Liver (tissue), 9 donors: ENCODE data around the gene LTA4H. TPM values are rescaled to one million over a fixed set of nuclear protein-coding genes. Genes with fewer than 3 reads are reported as not detected.
A peak's percentile ranks its signal among the peaks of the same experiment; 100 is the strongest.
"Not testable (repeated sequence)": the region's sequence is repeated elsewhere in the genome, so short reads cannot be mapped to it uniquely, and the experiment has no call there.

Source experiments
- DNase-seq: peaks from one replicate; pipeline ENCODE4 v3.0.0-alpha.2; 2017; ENCODE audit warnings: low spot score
- H3K27ac ChIP-seq, 2 donors: one replicate each; pipeline ENCODE4 v1.7.0; 2013; ENCODE audit warnings: inconsistent platforms in 2 of 2, low read length in 2 of 2, control low read depth in 1 of 2, low read depth in 1 of 2, mild to moderate bottlenecking in 1 of 2
- H3K27me3 ChIP-seq, 4 donors: one replicate each; pipeline versions ENCODE4 v1.6.1 to v1.7.0; 2013; ENCODE audit warnings: low read length in 3 of 4, inconsistent platforms in 1 of 4, mild to moderate bottlenecking in 1 of 4, moderate library complexity in 1 of 4; ENCODE audit not compliant: control insufficient read depth in 4 of 4, insufficient read depth in 4 of 4
- H3K36me3 ChIP-seq, 4 donors: one replicate each; pipeline versions ENCODE4 v1.6.1 to v1.7.0; 2013; ENCODE audit warnings: low read length in 3 of 4, mild to moderate bottlenecking in 3 of 4, low read depth in 1 of 4, moderate library complexity in 1 of 4; ENCODE audit not compliant: control insufficient read depth in 4 of 4, insufficient read depth in 3 of 4
- H3K4me1 ChIP-seq, 4 donors: one replicate each; pipeline versions ENCODE4 v1.6.1 to v1.7.0; 2013; ENCODE audit warnings: low read length in 3 of 4, mild to moderate bottlenecking in 3 of 4, moderate library complexity in 1 of 4; ENCODE audit not compliant: control insufficient read depth in 4 of 4, insufficient read depth in 4 of 4
- H3K4me3 ChIP-seq, 3 donors: one replicate each; pipeline versions ENCODE4 v1.6.1 to v1.7.0; 2013; ENCODE audit warnings: low read length in 3 of 3, control low read depth in 1 of 3, low read depth in 1 of 3, mild to moderate bottlenecking in 1 of 3
- H3K9ac ChIP-seq, 2 donors: one replicate each; pipeline ENCODE4 v1.7.0; 2013; ENCODE audit warnings: low read length in 2 of 2, mild to moderate bottlenecking in 2 of 2, moderate library complexity in 2 of 2, control low read depth in 1 of 2, low read depth in 1 of 2
- H3K9me3 ChIP-seq, 4 donors: one replicate each; pipeline versions ENCODE4 v1.6.1 to v1.7.0; 2013; ENCODE audit warnings: low read length in 3 of 4; ENCODE audit not compliant: control insufficient read depth in 4 of 4
- CTCF ChIP-seq: fragments of 150-350 bp; IDR thresholded peaks from 2 replicates; pipeline ENCODE4 v1.5.1; 2017; ENCODE audit warnings: improper control_type of control experiment, low read depth, low read length; ENCODE audit not compliant: missing input control
- EGR1 ChIP-seq, 2 donors: IDR thresholded peaks; 2 replicates each; pipeline ENCODE4 v1.6.1; 2016 to 2018; ENCODE audit warnings: antibody characterized with exemption in 2 of 2, low read depth in 2 of 2
- FOXA1 ChIP-seq: IDR thresholded peaks from 2 replicates; pipeline ENCODE4 v1.6.1; 2016; ENCODE audit warnings: antibody characterized with exemption
- GABPA ChIP-seq, 2 donors: IDR thresholded peaks in 1 of 2; conservative IDR thresholded peaks in 1 of 2; 2 replicates each; pipeline ENCODE4 v1.6.1; 2016; ENCODE audit warnings: antibody characterized with exemption in 2 of 2, mild to moderate bottlenecking in 1 of 2, moderate library complexity in 1 of 2
- HNF4G ChIP-seq: IDR thresholded peaks from 2 replicates; pipeline ENCODE4 v1.6.1; 2016; ENCODE audit warnings: antibody characterized with exemption
- MAX ChIP-seq: IDR thresholded peaks from 2 replicates; pipeline ENCODE4 v1.6.1; 2016; ENCODE audit warnings: antibody characterized with exemption
- RAD21 ChIP-seq, 2 donors: IDR thresholded peaks; 2 replicates each; pipeline ENCODE4 v1.6.1; 2016; ENCODE audit warnings: antibody characterized with exemption in 2 of 2, mild to moderate bottlenecking in 2 of 2
- RXRA ChIP-seq, 2 donors: IDR thresholded peaks; 2 replicates each; pipeline ENCODE4 v1.6.1; 2017 to 2018; ENCODE audit warnings: antibody characterized with exemption in 2 of 2, mild to moderate bottlenecking in 1 of 2
- TAF1 ChIP-seq: conservative IDR thresholded peaks from 2 replicates; pipeline ENCODE4 v1.6.1; 2016; ENCODE audit warnings: antibody characterized with exemption, mild to moderate bottlenecking
- YY1 ChIP-seq: IDR thresholded peaks from 2 replicates; pipeline ENCODE4 v1.6.1; 2016; ENCODE audit warnings: antibody characterized with exemption, mild to moderate bottlenecking
- WGBS: extraction: QIAGEN DNeasy Blood & Tissue Kit; methylation state at CpG from one replicate; pipeline ENCODE4 v1.1.7; 2013; 5-methylcytosine and 5-hydroxymethylcytosine counted together
- polyA plus RNA-seq, 2 donors: library from polyadenylated mRNA; stranded (reverse) in 1 of 2; unstranded in 1 of 2; fragments of 200-250 nt in 1 of 2; fragments of >200 nt in 1 of 2; fragmentation: Nextera tagmentation in 1 of 2; extraction: Ambion mirVana in 1 of 2; gene quantifications; one replicate each; pipeline versions ENCODE4 v1.2.1 to v1.2.3, GENCODE V29; 2013 to 2015
- total RNA-seq, 2 donors: library from RNA; depleted of rRNA; stranded (reverse); fragments of >200 nt; gene quantifications; one replicate each; pipeline ENCODE4 v1.2.3, GENCODE V29; 2014
- TF ChIP-seq, protein P1 (sequence below): IDR thresholded peaks from 2 replicates; pipeline ENCODE4 v1.6.1; 2016; ENCODE audit warnings: antibody characterized with exemption, mild to moderate bottlenecking
- TF ChIP-seq, protein P2 (sequence below): IDR thresholded peaks from 2 replicates; pipeline ENCODE4 v1.6.1; 2016; ENCODE audit warnings: antibody characterized with exemption
- donor health status: healthy.
- donor health status: healthy.
- donor health status: healthy.
- donor health status: healthy.
- donor health status: healthy.

The LTA4H gene
- total and polyA plus RNA-seq, 4 donors = 16.6 to 34.5 (median 20.9) TPM

- Histone ChIP-seq H3K9me3 (no peaks in the 10 kb centered on the region), H3K36me3 (peaks cover 1 to 21% (median 14%) of the 10 kb centered on the region in 4 donors), H3K9ac (no peak overlapping the region), H3K4me3 (no peak overlapping the region), H3K4me1 (peaks cover 4 to 43% (median 31%) of the 10 kb centered on the region in 4 donors), H3K27me3 (no peaks in the 10 kb centered on the region), H3K27ac (peak overlapping the region in 1 of 2 donors; percentile 10)
- TF ChIP-seq, protein P1, sequence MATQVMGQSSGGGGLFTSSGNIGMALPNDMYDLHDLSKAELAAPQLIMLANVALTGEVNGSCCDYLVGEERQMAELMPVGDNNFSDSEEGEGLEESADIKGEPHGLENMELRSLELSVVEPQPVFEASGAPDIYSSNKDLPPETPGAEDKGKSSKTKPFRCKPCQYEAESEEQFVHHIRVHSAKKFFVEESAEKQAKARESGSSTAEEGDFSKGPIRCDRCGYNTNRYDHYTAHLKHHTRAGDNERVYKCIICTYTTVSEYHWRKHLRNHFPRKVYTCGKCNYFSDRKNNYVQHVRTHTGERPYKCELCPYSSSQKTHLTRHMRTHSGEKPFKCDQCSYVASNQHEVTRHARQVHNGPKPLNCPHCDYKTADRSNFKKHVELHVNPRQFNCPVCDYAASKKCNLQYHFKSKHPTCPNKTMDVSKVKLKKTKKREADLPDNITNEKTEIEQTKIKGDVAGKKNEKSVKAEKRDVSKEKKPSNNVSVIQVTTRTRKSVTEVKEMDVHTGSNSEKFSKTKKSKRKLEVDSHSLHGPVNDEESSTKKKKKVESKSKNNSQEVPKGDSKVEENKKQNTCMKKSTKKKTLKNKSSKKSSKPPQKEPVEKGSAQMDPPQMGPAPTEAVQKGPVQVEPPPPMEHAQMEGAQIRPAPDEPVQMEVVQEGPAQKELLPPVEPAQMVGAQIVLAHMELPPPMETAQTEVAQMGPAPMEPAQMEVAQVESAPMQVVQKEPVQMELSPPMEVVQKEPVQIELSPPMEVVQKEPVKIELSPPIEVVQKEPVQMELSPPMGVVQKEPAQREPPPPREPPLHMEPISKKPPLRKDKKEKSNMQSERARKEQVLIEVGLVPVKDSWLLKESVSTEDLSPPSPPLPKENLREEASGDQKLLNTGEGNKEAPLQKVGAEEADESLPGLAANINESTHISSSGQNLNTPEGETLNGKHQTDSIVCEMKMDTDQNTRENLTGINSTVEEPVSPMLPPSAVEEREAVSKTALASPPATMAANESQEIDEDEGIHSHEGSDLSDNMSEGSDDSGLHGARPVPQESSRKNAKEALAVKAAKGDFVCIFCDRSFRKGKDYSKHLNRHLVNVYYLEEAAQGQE = no peak
- TF ChIP-seq TAF1 = no peak
- TF ChIP-seq, protein P2, sequence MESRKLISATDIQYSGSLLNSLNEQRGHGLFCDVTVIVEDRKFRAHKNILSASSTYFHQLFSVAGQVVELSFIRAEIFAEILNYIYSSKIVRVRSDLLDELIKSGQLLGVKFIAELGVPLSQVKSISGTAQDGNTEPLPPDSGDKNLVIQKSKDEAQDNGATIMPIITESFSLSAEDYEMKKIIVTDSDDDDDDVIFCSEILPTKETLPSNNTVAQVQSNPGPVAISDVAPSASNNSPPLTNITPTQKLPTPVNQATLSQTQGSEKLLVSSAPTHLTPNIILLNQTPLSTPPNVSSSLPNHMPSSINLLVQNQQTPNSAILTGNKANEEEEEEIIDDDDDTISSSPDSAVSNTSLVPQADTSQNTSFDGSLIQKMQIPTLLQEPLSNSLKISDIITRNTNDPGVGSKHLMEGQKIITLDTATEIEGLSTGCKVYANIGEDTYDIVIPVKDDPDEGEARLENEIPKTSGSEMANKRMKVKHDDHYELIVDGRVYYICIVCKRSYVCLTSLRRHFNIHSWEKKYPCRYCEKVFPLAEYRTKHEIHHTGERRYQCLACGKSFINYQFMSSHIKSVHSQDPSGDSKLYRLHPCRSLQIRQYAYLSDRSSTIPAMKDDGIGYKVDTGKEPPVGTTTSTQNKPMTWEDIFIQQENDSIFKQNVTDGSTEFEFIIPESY = no peak
- TF ChIP-seq RXRA (IDR thresholded peaks at IDR 0.05) = no peak
- TF ChIP-seq EGR1 (IDR thresholded peaks at IDR 0.05; ENCODE audit: low read depth in 2 of 2) = no peak
- no peak for TF ChIP-seq FOXA1
- TF ChIP-seq GABPA (IDR thresholded peaks at IDR 0.05 in 1 of 2, conservative IDR thresholded peaks at IDR 0.05 in 1 of 2) = no peak
- no peak for TF ChIP-seq HNF4G
- TF ChIP-seq YY1 = no peak
- no peak for DNase-seq
- 70% methylated on average over 7 of the region's 7 CpGs for WGBS
Observed at GRCh38 chr12:95970905-95971304, 64.5 kb downstream of the LTA4H start.

- 98% methylated on average over 28 of the region's 28 CpGs for WGBS
- H3K27me3 ChIP-seq, DNase-seq, H3K27ac ChIP-seq, H3K9me3 ChIP-seq, H3K4me3 ChIP-seq, H3K9ac ChIP-seq: not testable (repeated sequence)
- Histone ChIP-seq H3K36me3 (peaks cover 1 to 16% (median 8%) of the 10 kb centered on the region in 4 donors), H3K4me1 (peaks cover 7 to 42% (median 25%) of the 10 kb centered on the region in 4 donors)
Observed at GRCh38 chr12:95969116-95969515, 66.3 kb downstream of the LTA4H start.

DNA sequence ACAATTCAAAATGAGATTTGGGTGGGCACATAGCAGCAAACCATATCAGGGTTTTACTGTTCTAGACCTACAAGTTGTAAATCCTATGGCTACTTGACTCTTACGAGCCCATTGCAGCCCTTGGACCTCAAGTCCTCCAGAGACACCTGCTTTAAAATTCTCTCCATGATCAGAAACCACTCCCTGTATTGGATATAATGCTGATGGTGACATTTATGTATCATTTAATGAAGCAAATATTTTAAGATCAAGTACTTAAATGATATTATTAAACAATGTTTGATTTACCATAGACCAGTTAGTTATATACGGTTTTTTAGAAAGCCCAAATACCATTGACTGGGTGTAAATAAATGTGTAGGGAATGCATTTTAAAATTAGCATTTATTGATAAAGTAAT lies 68.1 kb downstream of the LTA4H start:
- 97% methylated on average over 2 of the region's 2 CpGs for WGBS
- Histone ChIP-seq H3K4me3 (no peak overlapping the region), H3K9me3 (no peaks in the 10 kb centered on the region), H3K27me3 (no peaks in the 10 kb centered on the region), H3K4me1 (peaks cover 8 to 29% (median 18%) of the 10 kb centered on the region in 4 donors), H3K36me3 (peaks cover 1 to 9% (median 8%) of the 10 kb centered on the region in 4 donors), H3K27ac (peak overlapping the region; percentile 36 to 65), H3K9ac (no peak overlapping the region)
- no peak for DNase-seq
- TF ChIP-seq, protein P2 = no peak
- TF ChIP-seq YY1 = no peak
- no peak for TF ChIP-seq TAF1
- no peak for TF ChIP-seq RXRA (IDR thresholded peaks at IDR 0.05)
- no peak for TF ChIP-seq EGR1 (IDR thresholded peaks at IDR 0.05; ENCODE audit: low read depth in 2 of 2)
- no peak for TF ChIP-seq MAX
- TF ChIP-seq, protein P1 = no peak
- TF ChIP-seq GABPA (IDR thresholded peaks at IDR 0.05 in 1 of 2, conservative IDR thresholded peaks at IDR 0.05 in 1 of 2) = no peak
- TF ChIP-seq CTCF = no peak
- TF ChIP-seq RAD21 (IDR thresholded peaks at IDR 0.05) = no peak
- TF ChIP-seq FOXA1 = no peak
